ENCODE measurements around the gene SRGAP2B.
"Not testable (repeated sequence)": the region's sequence is repeated elsewhere in the genome, so short reads cannot be mapped to it uniquely, and the experiment has no call there.

Gene SRGAP2B
- total RNA-seq: 1.7 to 4.8 (median 2.7) reads per million in 3 experiments

- DNase-seq: not testable (repeated sequence)
Measured at GRCh38 chr1:145095284-145096057, at the start of gene SRGAP2B, which contains the start of gene FAM72D. TSS of gene SRGAP2B (minus strand) at chr1:145095328. CDS start at chr1:145092901, 2,427 bp downstream. TSS of gene FAM72D (plus strand) at chr1:145095974. CDS start at chr1:145096848, 874 bp downstream.

GRCh38 chr1:145144264-145144913 lies 49.3 kb upstream of the SRGAP2B start:
- DNase-seq: not testable (repeated sequence)

DNA sequence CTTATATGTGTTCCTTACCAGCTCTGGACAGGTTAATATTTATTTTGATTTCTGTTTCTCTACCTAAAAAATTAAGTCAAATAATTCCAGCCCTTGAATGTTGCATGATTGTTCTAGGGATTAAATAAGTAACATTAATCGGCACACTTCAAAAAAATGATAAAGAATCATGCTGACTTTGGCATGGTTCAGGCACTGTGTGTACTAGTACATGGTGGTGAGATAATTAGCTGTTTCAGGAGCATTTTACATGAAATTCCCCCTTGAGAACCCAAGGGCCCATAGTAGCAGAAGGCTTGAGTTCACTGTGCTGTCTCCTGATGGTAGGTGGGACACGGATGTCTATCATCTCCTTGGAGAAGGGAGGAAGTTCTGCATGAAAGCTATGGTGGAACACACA lies 45.4 kb upstream of the SRGAP2B start:
- not testable (repeated sequence) for DNase-seq

DNA sequence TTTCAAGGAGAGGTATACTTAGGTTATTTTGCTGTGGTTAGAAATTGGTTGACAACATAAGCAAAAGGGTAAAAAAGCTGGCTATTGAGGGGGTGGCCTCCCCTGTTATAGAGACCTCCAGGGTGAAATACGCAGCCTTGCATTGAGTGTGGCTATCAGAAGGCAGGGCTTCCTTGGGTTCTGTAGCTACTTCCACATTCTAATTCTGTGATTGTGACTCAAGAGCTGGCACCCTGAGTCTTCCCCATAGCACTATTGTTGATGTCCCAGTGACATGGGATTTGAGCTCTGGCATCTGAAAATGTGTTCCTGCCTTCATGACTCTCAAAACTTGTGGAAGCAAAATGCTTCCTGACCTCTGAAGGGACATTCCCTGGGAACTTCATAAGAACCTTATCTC lies 39.3 kb upstream of the SRGAP2B start:
- DNase-seq: not testable (repeated sequence)

- not testable (repeated sequence) for DNase-seq
Measured at GRCh38 chr1:145128697-145129469, 33.8 kb upstream of the SRGAP2B start.

DNA sequence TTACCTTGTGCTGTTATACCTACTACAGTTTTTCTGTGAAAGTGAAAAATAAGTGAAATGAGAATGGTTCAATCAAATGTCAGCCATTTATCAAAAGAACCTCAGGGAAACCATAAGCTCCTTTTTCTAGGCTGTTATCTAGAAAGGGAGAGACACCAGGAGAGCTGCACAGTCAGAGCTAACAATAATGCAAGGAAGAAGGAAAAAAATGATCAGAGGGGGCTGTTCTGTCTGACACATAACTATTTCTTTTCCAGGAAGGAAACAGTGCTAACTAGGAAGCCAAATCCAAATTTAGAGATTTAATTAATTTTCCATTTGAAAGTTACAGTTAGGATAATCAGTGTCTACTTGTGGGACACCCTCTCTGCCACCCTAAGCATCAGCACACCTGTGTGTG lies 32.0 kb upstream of the SRGAP2B start:
- not testable (repeated sequence) for DNase-seq

DNA sequence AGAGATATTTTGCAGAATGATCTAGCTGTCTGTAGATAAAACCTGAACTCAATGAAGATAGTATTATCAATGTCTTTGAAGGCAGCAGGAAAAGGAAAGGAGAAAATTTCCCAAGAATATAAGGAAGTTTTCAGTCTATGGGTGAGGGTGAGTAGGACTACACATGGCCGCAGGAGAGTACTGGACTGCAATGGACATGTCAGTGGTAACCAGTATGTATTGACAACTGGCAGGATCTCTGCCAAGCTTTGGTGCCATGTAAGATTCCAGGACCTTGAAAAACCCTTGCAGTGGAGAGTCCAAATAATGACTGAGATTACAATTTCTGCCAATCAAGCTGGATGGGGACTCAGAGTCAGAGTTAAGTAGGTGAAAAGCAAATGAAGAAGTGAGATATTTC lies 30.0 kb upstream of the SRGAP2B start:
- DNase-seq: not testable (repeated sequence)

GRCh38 chr1:145123992-145124641 lies 29.0 kb upstream of the SRGAP2B start:
- not testable (repeated sequence) for DNase-seq

GRCh38 chr1:145123062-145123395 lies 27.9 kb upstream of the SRGAP2B start:
- DNase-seq: not testable (repeated sequence)

DNA sequence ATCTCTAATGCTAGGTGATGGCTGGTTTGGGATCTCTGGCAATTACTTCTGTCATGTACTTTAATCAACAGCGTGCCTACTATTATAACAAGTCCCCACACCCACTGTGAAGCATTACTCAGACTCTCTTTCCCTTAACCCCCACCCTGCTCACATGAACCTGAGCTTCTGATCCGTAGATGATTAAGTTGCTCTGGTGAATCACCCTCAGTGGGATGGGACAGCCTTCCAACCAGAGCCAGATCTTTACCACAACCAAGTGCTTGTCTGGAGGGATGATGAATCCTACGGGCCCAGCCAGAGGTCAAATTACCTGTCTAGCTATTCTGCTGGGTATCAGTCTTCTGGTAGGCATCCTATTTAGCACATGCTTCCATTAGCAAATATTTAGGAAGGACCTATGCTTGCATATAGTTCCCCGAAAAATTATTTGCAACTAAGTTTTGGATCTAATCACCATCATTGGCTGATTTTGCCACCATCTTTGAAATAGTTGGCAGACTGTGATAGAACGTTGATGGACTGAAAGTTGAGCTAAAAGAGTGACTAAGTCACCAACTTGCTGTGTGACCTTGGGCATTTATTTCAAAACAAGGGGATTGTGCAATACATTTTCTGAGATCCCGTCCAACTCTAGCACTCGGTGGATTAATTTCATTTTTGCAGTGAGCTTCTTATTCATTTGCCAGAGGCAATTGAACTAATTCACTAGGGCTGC lies 27.4 kb upstream of the SRGAP2B start:
- DNase-seq: not testable (repeated sequence)

DNA sequence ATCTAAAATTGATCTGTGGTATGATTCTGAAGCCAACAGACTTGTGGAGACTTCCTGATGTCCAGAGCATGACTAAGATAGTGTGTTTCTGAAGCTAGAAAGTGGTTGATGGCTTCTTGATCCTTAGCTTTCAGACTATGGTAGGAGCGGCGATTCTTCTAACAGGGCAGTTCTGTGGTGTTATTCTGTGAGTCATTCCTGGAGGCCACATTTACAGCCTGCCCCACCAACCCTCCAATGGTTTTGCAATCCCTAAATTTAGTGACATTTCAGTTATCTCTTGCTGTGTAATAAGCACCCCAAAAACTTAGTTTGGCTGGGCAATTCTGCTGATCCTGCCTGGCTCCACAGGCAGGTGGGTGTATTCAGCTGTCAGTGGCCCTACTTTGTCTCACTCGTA lies 24.7 kb upstream of the SRGAP2B start:
- DNase-seq: not testable (repeated sequence)

DNA sequence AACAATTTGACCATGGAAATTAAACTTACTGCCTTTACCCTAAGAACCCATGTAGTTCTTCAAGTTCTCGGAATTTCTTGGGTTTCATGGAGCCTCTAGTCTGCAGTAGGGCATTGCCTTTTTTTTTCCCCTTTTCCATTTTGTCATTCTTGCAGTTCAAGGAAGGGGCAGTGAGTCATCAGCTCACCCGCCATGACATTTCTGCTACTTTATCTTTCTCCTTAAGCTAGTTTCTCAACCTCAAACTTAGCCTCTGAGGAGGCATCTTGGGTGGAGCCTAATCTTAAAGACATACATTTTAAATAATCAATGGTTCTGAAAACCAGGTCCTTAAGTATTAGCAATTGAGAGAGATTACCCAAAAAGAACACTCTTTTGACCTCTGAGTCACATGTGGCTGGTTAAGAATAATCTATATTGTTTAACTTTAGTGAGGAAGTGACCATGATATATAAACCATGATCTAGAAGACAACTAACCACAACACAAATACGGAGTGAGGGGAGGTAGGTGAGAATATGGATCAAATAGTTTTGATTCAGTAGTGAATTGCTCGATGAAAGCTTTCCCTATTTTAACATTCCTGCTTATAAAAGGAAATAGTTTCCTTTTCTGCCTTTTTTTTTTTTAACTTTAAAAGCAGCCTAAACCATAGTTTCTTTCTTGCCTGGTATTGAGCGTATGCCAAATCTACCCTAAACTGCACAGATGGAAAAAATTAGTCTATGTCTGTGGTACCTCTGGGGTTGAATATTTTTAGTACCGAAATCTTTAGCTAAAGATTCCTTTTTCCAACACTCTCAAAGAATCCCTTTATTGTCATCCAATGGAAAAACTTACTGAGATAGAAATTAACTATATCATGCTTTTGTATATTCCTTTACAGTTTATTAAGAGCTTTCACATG lies 20.7 kb upstream of the SRGAP2B start:
- DNase-seq: not testable (repeated sequence)

- not testable (repeated sequence) for DNase-seq
Measured at GRCh38 chr1:145114560-145115057, 19.5 kb upstream of the SRGAP2B start.

- DNase-seq: not testable (repeated sequence)
Measured at GRCh38 chr1:145112703-145113102, 17.6 kb upstream of the SRGAP2B start.

- DNase-seq: not testable (repeated sequence)
Measured at GRCh38 chr1:145111674-145112073, 16.5 kb upstream of the SRGAP2B start.

DNA sequence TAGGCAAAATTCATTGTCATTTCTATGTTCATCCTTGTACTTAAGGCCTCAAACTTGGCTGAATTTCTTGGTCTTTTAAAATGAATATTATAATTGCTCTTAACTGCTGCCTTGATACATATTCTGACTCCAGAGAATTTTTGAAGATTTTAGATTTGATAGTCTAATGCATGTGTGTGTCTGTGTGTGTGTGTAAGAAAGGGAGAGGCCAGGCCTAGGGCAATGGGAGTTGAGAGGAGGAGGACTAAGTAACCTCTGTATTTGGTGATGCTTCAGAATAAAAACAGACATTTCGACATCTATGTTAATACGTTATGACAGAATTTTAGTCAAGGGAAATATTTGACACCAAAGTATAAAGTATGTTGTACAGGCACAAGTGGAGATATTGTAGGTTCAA lies 8.2 kb upstream of the SRGAP2B start:
- DNase-seq: not testable (repeated sequence)

DNA sequence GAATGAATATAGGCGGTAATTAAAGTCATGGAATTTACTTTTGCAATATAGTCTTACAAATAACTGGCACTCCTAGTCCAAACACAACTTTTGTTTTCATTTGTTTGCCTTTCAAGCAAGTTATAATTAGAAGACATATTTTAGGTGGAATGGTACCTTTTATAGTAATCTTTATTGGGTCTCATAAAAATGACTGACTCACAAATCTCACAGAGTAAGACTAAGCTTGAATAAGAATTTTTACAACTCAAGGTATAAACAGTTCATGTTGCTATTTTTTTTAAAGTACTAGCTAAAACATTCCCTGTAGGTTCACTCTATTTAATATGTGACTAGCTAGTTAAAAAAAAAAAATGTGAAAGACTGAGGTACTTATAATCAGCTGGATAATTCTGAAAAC lies 6.6 kb upstream of the SRGAP2B start:
- DNase-seq: not testable (repeated sequence)

GRCh38 chr1:145094655-145095211 lies 395 bp downstream of the SRGAP2B start:
- DNase-seq: not testable (repeated sequence)

- DNase-seq: not testable (repeated sequence)
Measured at GRCh38 chr1:145093517-145094149, 1.5 kb downstream of the SRGAP2B start.
